Liver (tissue), 3 donors: ENCODE results near the gene SLC25A6.

Source experiments
- CTCF ChIP-seq: fragments of 150-350 bp; IDR thresholded peaks from 2 replicates; pipeline ENCODE4 v1.5.1; 2017; ENCODE audit warnings: improper control_type of control experiment, low read depth, low read length; ENCODE audit not compliant: missing input control
- EGR1 ChIP-seq, 2 donors: IDR thresholded peaks; 2 replicates each; pipeline ENCODE4 v1.6.1; 2016 to 2018; ENCODE audit warnings: antibody characterized with exemption in 2 of 2, low read depth in 2 of 2
- FOXA2 ChIP-seq: IDR thresholded peaks from 2 replicates; pipeline ENCODE4 v1.6.1; 2016; ENCODE audit warnings: antibody characterized with exemption
- MAX ChIP-seq: IDR thresholded peaks from 2 replicates; pipeline ENCODE4 v1.6.1; 2016; ENCODE audit warnings: antibody characterized with exemption
- RXRA ChIP-seq, 2 donors: IDR thresholded peaks; 2 replicates each; pipeline ENCODE4 v1.6.1; 2017 to 2018; ENCODE audit warnings: antibody characterized with exemption in 2 of 2, mild to moderate bottlenecking in 1 of 2
- SP1 ChIP-seq: IDR thresholded peaks from 2 replicates; pipeline ENCODE4 v1.6.1; 2018; ENCODE audit warnings: antibody characterized with exemption, mild to moderate bottlenecking
- TAF1 ChIP-seq: conservative IDR thresholded peaks from 2 replicates; pipeline ENCODE4 v1.6.1; 2016; ENCODE audit warnings: antibody characterized with exemption, mild to moderate bottlenecking
- YY1 ChIP-seq: IDR thresholded peaks from 2 replicates; pipeline ENCODE4 v1.6.1; 2016; ENCODE audit warnings: antibody characterized with exemption, mild to moderate bottlenecking
- TF ChIP-seq, protein P1 (sequence below): IDR thresholded peaks from 2 replicates; pipeline ENCODE4 v1.6.1; 2016; ENCODE audit warnings: antibody characterized with exemption
- donor health status: healthy.
- donor health status: healthy.

DNA sequence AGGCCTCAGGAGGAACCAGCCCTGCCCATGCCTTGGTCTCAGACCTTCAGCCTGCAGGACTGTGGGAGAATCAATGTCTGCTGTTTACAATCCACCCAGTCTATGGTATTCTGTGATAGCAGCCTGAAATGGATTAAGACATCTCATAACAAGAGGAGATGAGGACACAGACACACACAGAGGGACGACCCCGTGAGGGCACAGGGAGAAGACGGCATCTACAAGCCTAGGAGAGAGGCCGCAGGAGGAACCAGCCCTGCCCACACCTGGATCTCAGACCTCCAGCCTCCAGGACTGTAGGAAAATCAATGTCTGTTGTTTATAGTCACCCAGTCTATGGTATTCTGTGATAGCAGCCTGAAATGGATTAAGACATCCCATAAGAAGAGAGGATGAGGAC, 3.3 kb downstream of the SLC25A6 start:
- TF ChIP-seq CTCF (no peak), RXRA (IDR thresholded peaks at IDR 0.05) (no peak), TAF1 (no peak), FOXA2 (no peak), YY1 (no peak), SP1 (no peak), EGR1 (IDR thresholded peaks at IDR 0.05; ENCODE audit: low read depth in 2 of 2) (no peak), MAX (no peak)
- TF ChIP-seq, protein P1, sequence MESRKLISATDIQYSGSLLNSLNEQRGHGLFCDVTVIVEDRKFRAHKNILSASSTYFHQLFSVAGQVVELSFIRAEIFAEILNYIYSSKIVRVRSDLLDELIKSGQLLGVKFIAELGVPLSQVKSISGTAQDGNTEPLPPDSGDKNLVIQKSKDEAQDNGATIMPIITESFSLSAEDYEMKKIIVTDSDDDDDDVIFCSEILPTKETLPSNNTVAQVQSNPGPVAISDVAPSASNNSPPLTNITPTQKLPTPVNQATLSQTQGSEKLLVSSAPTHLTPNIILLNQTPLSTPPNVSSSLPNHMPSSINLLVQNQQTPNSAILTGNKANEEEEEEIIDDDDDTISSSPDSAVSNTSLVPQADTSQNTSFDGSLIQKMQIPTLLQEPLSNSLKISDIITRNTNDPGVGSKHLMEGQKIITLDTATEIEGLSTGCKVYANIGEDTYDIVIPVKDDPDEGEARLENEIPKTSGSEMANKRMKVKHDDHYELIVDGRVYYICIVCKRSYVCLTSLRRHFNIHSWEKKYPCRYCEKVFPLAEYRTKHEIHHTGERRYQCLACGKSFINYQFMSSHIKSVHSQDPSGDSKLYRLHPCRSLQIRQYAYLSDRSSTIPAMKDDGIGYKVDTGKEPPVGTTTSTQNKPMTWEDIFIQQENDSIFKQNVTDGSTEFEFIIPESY: no peak
